Endothelial cell of umbilical vein (primary cell): ENCODE data around the gene TECTA. TPM values are rescaled to one million over a fixed set of nuclear protein-coding genes. Genes with fewer than 3 reads are reported as not detected.

ENCODE experiments used
- BruUV-seq: library from RNA; stranded (reverse); fragments of 400-500 nt; replicated peaks from 2 replicates; lab custom pipeline; 2021; lab: Mats Ljungman, UMichigan
- CTCF ChIA-PET: fragments of 300-600, 350-600 bp; sonication (Branson Sonifier 250); formaldehyde crosslinking; loops from one replicate; lab custom pipeline; 2021; ENCODE audit warnings: antibody characterized with exemption, inconsistent platforms; lab: Charles Lee
- POLR2A ChIA-PET: fragments of 300-600, 350-600 bp; sonication (Branson Sonifier 250); formaldehyde crosslinking; loops from one replicate; lab custom pipeline; 2021; ENCODE audit warnings: antibody characterized with exemption, inconsistent platforms; lab: Charles Lee
- DNase-seq: peaks from one replicate; pipeline ENCODE4 v3.0.0-alpha.2; 2011; ENCODE audit warnings: low read depth, low spot score
- FAIRE-seq: peaks from 2 replicates; lab custom pipeline; 2011; peaks lifted over from hg19 to GRCh38; lab: Jason Lieb, UNC
- H2AFZ ChIP-seq: 2 replicates; pipeline ENCODE4 v1.6.0; 2012; ENCODE audit warnings: low read depth, low read length, control low read depth, inconsistent platforms
- H3K27ac ChIP-seq: 2 replicates; pipeline ENCODE4 v1.5.1; 2011; ENCODE audit warnings: low read depth, mild to moderate bottlenecking, control low read depth, low read length, moderate library complexity; ENCODE audit not compliant: insufficient read depth
- H3K27me3 ChIP-seq, 2 experiments: 2 replicates each; pipeline versions ENCODE4 v1.6.0 to v1.6.1; 2011; ENCODE audit warnings: low read length in 2 of 2, mixed read lengths in 1 of 2; ENCODE audit not compliant: control insufficient read depth in 2 of 2, insufficient read depth in 2 of 2
- H3K36me3 ChIP-seq, 2 experiments: 2 replicates in 1 of 2; 3 replicates in 1 of 2; pipeline ENCODE4 v1.5.1; 2011; ENCODE audit warnings: low read length in 2 of 2, mild to moderate bottlenecking in 1 of 2, moderate library complexity in 1 of 2; ENCODE audit not compliant: control insufficient read depth in 2 of 2, insufficient read depth in 2 of 2; ENCODE audit errors: extremely low read depth in 1 of 2
- H3K4me1 ChIP-seq: 3 replicates; pipeline ENCODE4 v1.5.1; 2011; ENCODE audit warnings: mild to moderate bottlenecking, low read length; ENCODE audit not compliant: control insufficient read depth, insufficient read depth; ENCODE audit errors: extremely low read depth
- H3K4me2 ChIP-seq: 2 replicates; pipeline ENCODE4 v1.6.1; 2011; ENCODE audit warnings: low read length, control low read depth, mixed read lengths; ENCODE audit not compliant: insufficient read depth
- H3K4me3 ChIP-seq, 3 experiments: fragments of 200-600 bp in 1 of 3; sonication (generic), shearing (Covaris generic) in 1 of 3; replicated peaks in 1 of 3; 2 replicates each; pipeline ENCODE4 v1.5.1; 2011 to 2016; ENCODE audit warnings: control low read depth in 3 of 3, low read length in 3 of 3, mild to moderate bottlenecking in 2 of 3, inconsistent platforms in 1 of 3, low read depth in 1 of 3, moderate library complexity in 1 of 3; ENCODE audit not compliant: insufficient read depth in 1 of 3
- H3K79me2 ChIP-seq: 2 replicates; pipeline ENCODE4 v1.6.0; 2012; ENCODE audit warnings: low read length, inconsistent platforms; ENCODE audit not compliant: control insufficient read depth, insufficient read depth
- H3K9ac ChIP-seq: replicated peaks from 2 replicates; pipeline ENCODE3; 2011; ENCODE audit warnings: low read length, control low read depth; ENCODE audit not compliant: insufficient read depth; ENCODE audit errors: extremely low read depth
- H3K9me1 ChIP-seq: replicated peaks from 3 replicates; pipeline ENCODE4 v1.6.0; 2011; ENCODE audit warnings: mild to moderate bottlenecking, low read length; ENCODE audit not compliant: control insufficient read depth, insufficient read depth; ENCODE audit errors: extremely low read depth
- H3K9me3 ChIP-seq: replicated peaks from 2 replicates; pipeline ENCODE4 v1.5.1; 2012; ENCODE audit warnings: low read length, inconsistent platforms; ENCODE audit not compliant: control insufficient read depth, insufficient read depth
- H4K20me1 ChIP-seq: replicated peaks from 2 replicates; pipeline ENCODE3; 2011; ENCODE audit warnings: mild to moderate bottlenecking, low read length; ENCODE audit not compliant: control insufficient read depth, insufficient read depth; ENCODE audit errors: extremely low read depth
- EZH2 ChIP-seq: IDR thresholded peaks from 2 replicates; pipeline ENCODE4 v1.6.1; 2012; ENCODE audit warnings: borderline replicate concordance, low read depth, mild to moderate bottlenecking, moderate library complexity, low read length, inconsistent platforms; ENCODE audit not compliant: severe bottlenecking
- FOS ChIP-seq: IDR thresholded peaks from 2 replicates; pipeline ENCODE4 v1.6.1; 2011; ENCODE audit warnings: mild to moderate bottlenecking, low read length, moderate library complexity, borderline replicate concordance; ENCODE audit not compliant: insufficient read depth
- GATA2 ChIP-seq: IDR thresholded peaks from 2 replicates; pipeline ENCODE4 v1.7.0; 2011; ENCODE audit warnings: low read depth, mild to moderate bottlenecking, moderate library complexity, mixed read lengths, low read length; ENCODE audit not compliant: insufficient read length, insufficient read depth
- JUN ChIP-seq: IDR thresholded peaks from 2 replicates; pipeline ENCODE4 v1.6.1; 2011; ENCODE audit warnings: borderline replicate concordance, low read depth; ENCODE audit not compliant: insufficient read length, insufficient read depth
- MAX ChIP-seq: IDR thresholded peaks from 2 replicates; pipeline ENCODE4 v1.6.1; 2011; ENCODE audit not compliant: insufficient read depth, insufficient read length
- MYC ChIP-seq: IDR thresholded peaks from one replicate; pipeline ENCODE4 v1.6.1; 2011; ENCODE audit warnings: mild to moderate bottlenecking, low read depth, low read length
- POLR2A ChIP-seq: IDR thresholded peaks from 2 replicates; pipeline ENCODE4 v1.6.1; 2012; ENCODE audit warnings: low read depth, mild to moderate bottlenecking, control low read depth, low read length
- POLR2AphosphoS5 ChIP-seq: IDR thresholded peaks from 2 replicates; pipeline ENCODE4 v1.6.1; 2012; ENCODE audit warnings: low read depth, mild to moderate bottlenecking, control low read depth, low read length, moderate library complexity; ENCODE audit not compliant: insufficient read depth
- dilution Hi-C: fragments of 300-500 bp; cut with MboI; formaldehyde crosslinking; loops from one replicate; pipeline ENCODE4 v1.15.0; 2019; ENCODE audit warnings: low sequenced_read_pairs; ENCODE audit not compliant: extremely low pct_ligation_motif_present
- intact Hi-C: fragments of 100-400 bp; cut with micrococcal nuclease; formaldehyde crosslinking; loops from one replicate; pipeline ENCODE4 v1.10.0; 2022
- polyA plus RNA-seq, 4 experiments: library from polyadenylated mRNA; depleted of rRNA in 3 of 4; stranded (reverse) in 3 of 4; unstranded in 1 of 4; fragments of >200 nt; gene quantifications; 2 replicates each; pipeline versions ENCODE4 v1.2.1 to v1.2.3, GENCODE V29; 2011 to 2012; ENCODE audit warnings: missing spikeins in 1 of 4
- total RNA-seq: library from RNA; stranded (reverse); gene quantifications from 2 replicates; pipeline ENCODE4 v1.2.3, GENCODE V29; 2021
- TF ChIP-seq, protein P1 (sequence below), 2 donors: IDR thresholded peaks; 1 replicate in 1 of 2; 2 replicates in 1 of 2; pipeline ENCODE4 v1.5.1; 2011; ENCODE audit warnings: low read length in 2 of 2, mild to moderate bottlenecking in 2 of 2, moderate library complexity in 2 of 2, control low read depth in 1 of 2, inconsistent platforms in 1 of 2, low read depth in 1 of 2; ENCODE audit not compliant: insufficient read depth in 1 of 2; ENCODE audit errors: extremely low read depth in 1 of 2

Gene TECTA
- total and polyA plus RNA-seq, 2 donors (not counting 3 experiments of a cell fraction or from before 2014, with no cell fraction given) = 0.44 to 0.69 TPM

- dilution Hi-C loops = no loop called here
- FAIRE-seq = no peak
- H2AFZ ChIP-seq = no peak overlapping the region
Measured at GRCh38 chr11:121131656-121132055, 30.6 kb downstream of the TECTA start.

More at GRCh38 chr11:121131656-121132055, 30.6 kb downstream of the TECTA start:
- intact Hi-C loops = no loop called here
- no peak for TF ChIP-seq POLR2AphosphoS5
- TF ChIP-seq EZH2 = no peak
- TF ChIP-seq FOS = no peak
- TF ChIP-seq MYC = no peak
- TF ChIP-seq, protein P1, sequence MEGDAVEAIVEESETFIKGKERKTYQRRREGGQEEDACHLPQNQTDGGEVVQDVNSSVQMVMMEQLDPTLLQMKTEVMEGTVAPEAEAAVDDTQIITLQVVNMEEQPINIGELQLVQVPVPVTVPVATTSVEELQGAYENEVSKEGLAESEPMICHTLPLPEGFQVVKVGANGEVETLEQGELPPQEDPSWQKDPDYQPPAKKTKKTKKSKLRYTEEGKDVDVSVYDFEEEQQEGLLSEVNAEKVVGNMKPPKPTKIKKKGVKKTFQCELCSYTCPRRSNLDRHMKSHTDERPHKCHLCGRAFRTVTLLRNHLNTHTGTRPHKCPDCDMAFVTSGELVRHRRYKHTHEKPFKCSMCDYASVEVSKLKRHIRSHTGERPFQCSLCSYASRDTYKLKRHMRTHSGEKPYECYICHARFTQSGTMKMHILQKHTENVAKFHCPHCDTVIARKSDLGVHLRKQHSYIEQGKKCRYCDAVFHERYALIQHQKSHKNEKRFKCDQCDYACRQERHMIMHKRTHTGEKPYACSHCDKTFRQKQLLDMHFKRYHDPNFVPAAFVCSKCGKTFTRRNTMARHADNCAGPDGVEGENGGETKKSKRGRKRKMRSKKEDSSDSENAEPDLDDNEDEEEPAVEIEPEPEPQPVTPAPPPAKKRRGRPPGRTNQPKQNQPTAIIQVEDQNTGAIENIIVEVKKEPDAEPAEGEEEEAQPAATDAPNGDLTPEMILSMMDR (IDR thresholded peaks at IDR 0.05; ENCODE audit: extremely low read depth in 1 of 2, insufficient read depth in 1 of 2, low read depth in 1 of 2, low read length in 2 of 2) = no peak
- no peak for TF ChIP-seq POLR2A
- TF ChIP-seq JUN = no peak
- no peak for TF ChIP-seq MAX
- TF ChIP-seq GATA2 = no peak
- ChIA-PET CTCF (interaction anchor here (1.3 kb wide), 1 partner anchor 63 kb away, joined by 3 read pairs; no protein-coding TSS in a partner anchor), POLR2A (no interaction called here)
- no peaks in the 10 kb centered on the region for H3K36me3 ChIP-seq
- DNase-seq = no peak
- no peak overlapping the region for H3K4me2 ChIP-seq
- H3K9me3 ChIP-seq = no peaks in the 10 kb centered on the region
- H3K27me3 ChIP-seq = no peaks in the 10 kb centered on the region
- no TSS peak for BruUV-seq
- H3K27ac ChIP-seq = no peak overlapping the region
- H3K4me3 ChIP-seq = no peak overlapping the region
- no peaks in the 10 kb centered on the region for H4K20me1 ChIP-seq
- no peak overlapping the region for H3K9ac ChIP-seq
- no peaks in the 10 kb centered on the region for H3K4me1 ChIP-seq
- no peaks in the 10 kb centered on the region for H3K9me1 ChIP-seq
- no peaks in the 10 kb centered on the region for H3K79me2 ChIP-seq
